Upper lobe of right lung (tissue), 1 donor: ENCODE measurements around the gene CCNA1. TPM values are rescaled to one million over a fixed set of nuclear protein-coding genes. Genes with fewer than 3 reads are reported as not detected.

Source experiments
- ATAC-seq: fragments of 200-7000 bp; cut with Tn5 transposase; one replicate; pipeline ENCODE4 v1.9.1; 2020; ENCODE audit warnings: mild to moderate bottlenecking, moderate library complexity
- DNase-seq: peaks from one replicate; pipeline ENCODE4 v3.0.0-alpha.2; 2020
- H3K27ac ChIP-seq: fragments of 200-600 bp; one replicate; pipeline ENCODE4 v1.8.0; 2022
- H3K27me3 ChIP-seq: fragments of 200-600 bp; one replicate; pipeline ENCODE4 v1.8.0; 2022; ENCODE audit warnings: mild to moderate bottlenecking
- H3K36me3 ChIP-seq: fragments of 200-600 bp; one replicate; pipeline ENCODE4 v1.8.0; 2022
- H3K4me1 ChIP-seq: fragments of 200-600 bp; one replicate; pipeline ENCODE4 v1.8.0; 2022
- H3K4me3 ChIP-seq: fragments of 200-600 bp; one replicate; pipeline ENCODE4 v1.8.0; 2022; ENCODE audit warnings: mild to moderate bottlenecking
- H3K9me3 ChIP-seq: fragments of 200-600 bp; one replicate; pipeline ENCODE4 v1.8.0; 2022
- intact Hi-C: fragments of 100-400 bp; cut with DNase I; formaldehyde crosslinking; loops from one replicate; pipeline ENCODE4 v1.11.0; 2022
- total RNA-seq: library from RNA; stranded (reverse); fragmentation: NEBNext Ultra II Directional; extraction: Animal tissue kit (Norgen Biotek cat#: 25700); gene quantifications from one replicate; pipeline ENCODE4 v1.2.1, GENCODE V29; 2021
- TF ChIP-seq, protein P1 (sequence below): fragments of 200-600 bp; IDR thresholded peaks from one replicate; pipeline ENCODE4 v1.8.0; 2022; ENCODE audit warnings: antibody characterized with exemption
- donor health status: DM: no; HTN: yes; CAD: no; lungs with severe emphysema.

Gene CCNA1
- total RNA-seq, 1 donor from 2014 or later: 0.46 TPM

DNA sequence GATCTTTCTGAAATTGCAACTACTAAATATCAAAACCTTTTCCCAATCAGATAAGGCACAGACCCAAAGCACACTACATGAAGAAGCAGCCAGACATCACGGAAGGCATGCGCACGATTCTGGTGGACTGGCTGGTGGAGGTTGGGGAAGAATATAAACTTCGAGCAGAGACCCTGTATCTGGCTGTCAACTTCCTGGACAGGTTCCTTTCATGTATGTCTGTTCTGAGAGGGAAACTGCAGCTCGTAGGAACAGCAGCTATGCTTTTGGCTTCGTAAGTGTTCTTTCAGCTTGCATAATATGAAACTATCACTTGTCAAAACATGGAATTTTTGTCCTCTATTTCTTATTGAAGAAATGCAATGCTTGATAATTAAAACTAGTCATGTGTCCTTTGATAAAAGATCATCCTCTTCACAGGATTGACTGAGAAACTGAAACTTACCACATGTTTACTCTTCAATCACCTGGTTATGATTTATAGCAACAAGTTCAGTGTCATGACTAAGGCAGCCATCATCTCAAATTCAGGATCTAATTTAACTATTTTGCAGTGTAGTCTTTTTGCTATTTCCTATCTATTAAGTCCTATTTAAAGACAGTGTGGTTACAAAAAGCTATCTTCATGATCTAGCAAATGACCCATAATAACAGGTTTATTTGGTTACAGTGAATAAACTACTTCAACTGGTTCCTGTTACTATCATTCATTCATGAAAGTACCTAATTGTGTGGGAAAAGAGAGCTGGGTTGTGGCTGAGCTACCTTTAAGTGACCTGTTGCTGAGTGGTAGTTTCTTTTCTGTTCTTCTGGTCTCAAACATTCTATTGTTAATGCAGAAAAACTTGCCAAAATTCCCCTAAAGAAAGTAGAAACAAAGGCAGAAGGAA, 6.5 kb downstream of the CCNA1 start:
- Histone ChIP-seq H3K27ac (no peak overlapping the region), H3K4me3 (no peak overlapping the region), H3K36me3 (no peaks in the 10 kb centered on the region), H3K27me3 (peaks cover under 1% of the 10 kb centered on the region), H3K4me1 (no peaks in the 10 kb centered on the region), H3K9me3 (no peaks in the 10 kb centered on the region)
- ATAC-seq (no peak), DNase-seq (no peak)
- intact Hi-C loops: no loop called here
- TF ChIP-seq, protein P1, sequence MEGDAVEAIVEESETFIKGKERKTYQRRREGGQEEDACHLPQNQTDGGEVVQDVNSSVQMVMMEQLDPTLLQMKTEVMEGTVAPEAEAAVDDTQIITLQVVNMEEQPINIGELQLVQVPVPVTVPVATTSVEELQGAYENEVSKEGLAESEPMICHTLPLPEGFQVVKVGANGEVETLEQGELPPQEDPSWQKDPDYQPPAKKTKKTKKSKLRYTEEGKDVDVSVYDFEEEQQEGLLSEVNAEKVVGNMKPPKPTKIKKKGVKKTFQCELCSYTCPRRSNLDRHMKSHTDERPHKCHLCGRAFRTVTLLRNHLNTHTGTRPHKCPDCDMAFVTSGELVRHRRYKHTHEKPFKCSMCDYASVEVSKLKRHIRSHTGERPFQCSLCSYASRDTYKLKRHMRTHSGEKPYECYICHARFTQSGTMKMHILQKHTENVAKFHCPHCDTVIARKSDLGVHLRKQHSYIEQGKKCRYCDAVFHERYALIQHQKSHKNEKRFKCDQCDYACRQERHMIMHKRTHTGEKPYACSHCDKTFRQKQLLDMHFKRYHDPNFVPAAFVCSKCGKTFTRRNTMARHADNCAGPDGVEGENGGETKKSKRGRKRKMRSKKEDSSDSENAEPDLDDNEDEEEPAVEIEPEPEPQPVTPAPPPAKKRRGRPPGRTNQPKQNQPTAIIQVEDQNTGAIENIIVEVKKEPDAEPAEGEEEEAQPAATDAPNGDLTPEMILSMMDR: no peak

DNA sequence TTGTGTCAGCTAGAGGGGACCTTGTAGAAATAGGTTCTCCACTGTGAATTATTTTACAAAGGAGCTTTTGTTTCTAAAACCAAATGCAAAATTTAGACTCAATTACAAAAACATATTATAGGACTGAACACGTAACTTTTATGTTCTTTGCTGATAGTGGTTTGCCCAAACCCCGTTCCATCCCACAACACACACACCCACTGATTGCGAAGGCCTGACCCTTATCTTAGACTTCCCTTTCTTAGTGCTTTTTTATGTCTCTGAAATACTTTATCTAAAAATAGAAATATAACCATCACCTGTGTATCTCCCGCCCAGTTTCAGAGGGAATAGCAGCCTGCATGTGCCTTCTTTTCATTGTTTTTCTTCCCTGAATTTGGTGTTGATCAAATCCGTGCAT, 13.0 kb downstream of the CCNA1 start:
- Histone ChIP-seq H3K4me3 (no peak overlapping the region), H3K36me3 (no peaks in the 10 kb centered on the region), H3K27me3 (no peaks in the 10 kb centered on the region), H3K9me3 (no peaks in the 10 kb centered on the region), H3K4me1 (no peaks in the 10 kb centered on the region), H3K27ac (no peak overlapping the region)
- intact Hi-C loops: no loop called here
- no peak for ATAC-seq
- no peak for DNase-seq
- TF ChIP-seq, protein P1: no peak

DNA sequence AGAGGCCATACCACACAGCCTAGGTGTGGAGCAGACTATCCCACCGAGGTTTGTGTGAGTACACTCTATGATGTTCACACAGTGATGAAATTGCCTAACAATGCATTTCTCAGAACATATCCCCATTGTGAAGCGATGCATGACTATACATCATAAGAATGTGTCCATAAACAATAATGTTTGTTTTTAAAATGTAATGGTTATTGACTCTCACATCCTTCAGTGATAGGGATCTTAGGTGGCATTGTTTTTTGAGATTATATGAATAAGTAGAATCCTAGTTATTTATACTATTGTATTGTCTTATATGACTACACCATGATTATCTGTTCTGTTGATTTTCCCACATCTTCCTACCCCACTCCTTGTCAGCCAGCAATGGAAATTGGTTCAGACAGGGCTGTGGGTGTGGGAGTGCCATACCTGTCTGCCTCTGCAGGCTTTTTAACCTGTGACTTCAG, 13.6 kb downstream of the CCNA1 start:
- no peak for DNase-seq
- TF ChIP-seq, protein P1: no peak
- ATAC-seq: no peak
- H3K9me3 ChIP-seq: no peaks in the 10 kb centered on the region
- intact Hi-C loops: no loop called here
- H3K27me3 ChIP-seq: no peaks in the 10 kb centered on the region
- H3K27ac ChIP-seq: no peak overlapping the region
- H3K36me3 ChIP-seq: no peaks in the 10 kb centered on the region
- no peaks in the 10 kb centered on the region for H3K4me1 ChIP-seq
- no peak overlapping the region for H3K4me3 ChIP-seq

DNA sequence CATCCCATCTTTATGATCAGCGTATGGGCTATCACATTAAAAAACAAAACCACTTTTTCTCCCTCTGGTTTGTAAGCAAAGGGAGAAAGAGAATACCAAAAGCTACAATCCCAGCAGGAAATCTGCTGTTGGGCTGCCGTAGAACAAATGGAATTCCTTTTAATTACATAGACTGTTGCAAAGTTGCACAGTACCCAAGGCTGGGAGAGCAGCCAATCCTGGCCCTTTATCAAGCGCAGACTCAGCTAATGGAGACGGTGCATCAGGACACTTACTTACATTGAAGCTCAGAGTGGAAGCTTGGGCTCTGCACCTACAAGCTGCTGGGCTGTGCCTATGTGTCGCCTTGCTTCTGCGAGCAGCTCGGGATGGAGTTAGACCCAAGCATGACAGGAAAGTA, 15.2 kb downstream of the CCNA1 start:
- no peaks in the 10 kb centered on the region for H3K36me3 ChIP-seq
- ATAC-seq: no peak

DNA sequence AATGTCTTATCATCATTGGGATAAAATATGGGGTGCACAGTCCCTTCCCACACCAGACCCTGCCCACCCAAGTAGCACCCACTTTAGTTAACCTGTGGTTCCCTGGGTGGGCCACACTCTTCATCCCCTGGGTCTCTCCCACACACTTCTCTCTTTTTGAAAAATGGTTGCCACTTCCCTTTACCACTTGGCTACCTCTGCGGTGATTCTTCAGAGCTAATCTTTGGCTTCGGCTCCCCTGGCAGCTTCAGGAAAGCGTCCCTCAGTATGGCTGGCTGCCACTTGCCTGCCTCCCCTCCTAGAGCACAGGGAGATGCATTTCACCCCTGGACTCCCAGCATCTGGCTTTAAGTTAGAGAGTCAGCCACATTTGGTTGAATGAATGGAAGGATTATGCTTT, 18.2 kb downstream of the CCNA1 start:
- no peaks in the 10 kb centered on the region for H3K9me3 ChIP-seq
- H3K27me3 ChIP-seq: no peaks in the 10 kb centered on the region
- DNase-seq (no peak), ATAC-seq (no peak)
- intact Hi-C loops: no loop called here
- H3K36me3 ChIP-seq: no peaks in the 10 kb centered on the region
- TF ChIP-seq, protein P1: no peak
- H3K4me1 ChIP-seq: no peaks in the 10 kb centered on the region
- no peak overlapping the region for H3K4me3 ChIP-seq
- H3K27ac ChIP-seq: no peak overlapping the region

More for the DNA sequence above, 15.2 kb downstream of the CCNA1 start:
- Histone ChIP-seq H3K4me1 (no peaks in the 10 kb centered on the region), H3K9me3 (no peaks in the 10 kb centered on the region), H3K4me3 (no peak overlapping the region), H3K27me3 (no peaks in the 10 kb centered on the region), H3K27ac (no peak overlapping the region)
- DNase-seq: no peak
- intact Hi-C loops: no loop called here
- TF ChIP-seq, protein P1: no peak
